Right lobe of liver (tissue), 4 donors: ENCODE data around the gene SDC4.

Source experiments
- CTCF ChIP-seq, 4 donors: fragments of 200-600 bp in 3 of 4; fragments of 450-650 bp in 1 of 4; IDR thresholded peaks; one replicate each; pipeline versions ENCODE4 v1.5.1 to v1.8.0; 2016 to 2022; ENCODE audit warnings: antibody characterized with exemption in 4 of 4, mild to moderate bottlenecking in 2 of 4
- POLR2A ChIP-seq: fragments of 450-650 bp; IDR thresholded peaks from one replicate; pipeline ENCODE4 v1.6.1; 2017; ENCODE audit warnings: antibody characterized with exemption, mild to moderate bottlenecking
- donor health status: DM: no; HTN: no; CAD: no.
- donor health status: DM: no; HTN: no; CAD: no.
- donor health status: DM: no; HTN: yes; CAD: no.

DNA sequence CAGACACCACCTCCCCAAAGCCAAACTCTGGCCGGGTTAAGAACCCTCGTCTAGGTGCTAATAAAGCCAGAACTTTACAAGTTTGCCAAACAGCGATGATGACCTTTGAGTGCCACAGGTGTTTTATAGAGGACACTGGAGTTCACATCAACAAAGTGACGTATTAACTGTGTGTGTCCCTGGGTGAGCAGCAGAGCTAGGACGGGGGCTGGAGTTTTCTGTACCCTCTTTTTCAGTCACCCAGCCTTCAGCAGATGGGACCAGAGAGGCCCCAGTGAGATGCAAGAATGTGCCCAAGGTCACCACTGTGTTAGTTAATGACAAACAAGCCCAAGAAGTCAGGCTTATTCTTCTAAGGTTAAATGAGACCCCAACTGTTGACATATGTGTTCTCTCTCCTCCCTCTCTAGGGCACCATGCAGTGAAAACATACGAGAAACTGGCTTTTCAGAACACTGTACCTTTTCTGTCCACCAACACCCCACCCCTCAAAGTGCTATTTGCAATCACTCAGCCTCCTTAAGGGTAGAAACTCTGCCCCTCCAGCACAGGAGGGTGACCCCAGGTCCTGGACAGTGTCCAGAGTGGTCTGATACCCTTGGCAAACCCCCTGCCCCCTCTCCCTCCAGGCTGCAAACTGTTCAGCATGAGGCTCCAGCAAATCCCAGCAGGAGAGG is 5.2 kb downstream of the SDC4 start:
- TF ChIP-seq CTCF (IDR thresholded peaks at IDR 0.05) (no peak), POLR2A (peak; percentile 69)
